Measurements from ENCODE around the gene GLDN.

GRCh38 chr15:51332206-51333147 is 9.0 kb upstream of the GLDN start:
- no peak for TF ChIP-seq TEAD4 (CRISPR knock-in tag; IDR thresholded peaks at IDR 0.05)
- no peak for TF ChIP-seq SP1 (CRISPR knock-in tag; conservative IDR thresholded peaks at IDR 0.05)
- no peak for TF ChIP-seq JUN (CRISPR knock-in tag; IDR thresholded peaks at IDR 0.05)
- no peak for TF ChIP-seq SMAD3 (CRISPR knock-in tag; IDR thresholded peaks at IDR 0.05; ENCODE audit: borderline replicate concordance)
- TF ChIP-seq CTCF (IDR thresholded peaks at IDR 0.05) = no peak
- no peak for TF ChIP-seq TCF7 (CRISPR knock-in tag; IDR thresholded peaks at IDR 0.05; ENCODE audit: low read depth)
- TF ChIP-seq MAX (CRISPR knock-in tag; IDR thresholded peaks at IDR 0.05) = no peak
- TF ChIP-seq OVOL2 (CRISPR knock-in tag; IDR thresholded peaks at IDR 0.05; ENCODE audit: borderline replicate concordance) = no peak
- no peak for TF ChIP-seq GABPB1 (CRISPR knock-in tag; IDR thresholded peaks at IDR 0.05)
- no peak for TF ChIP-seq ATF3 (CRISPR knock-in tag; conservative IDR thresholded peaks at IDR 0.05)
- no peak for TF ChIP-seq ZNF263 (CRISPR knock-in tag; IDR thresholded peaks at IDR 0.05; ENCODE audit: low read depth)
- TF ChIP-seq ZSCAN18 (CRISPR knock-in tag; IDR thresholded peaks at IDR 0.05) = no peak
- TF ChIP-seq NR3C1 (CRISPR knock-in tag; conservative IDR thresholded peaks at IDR 0.05; ENCODE audit: low read depth) = no peak
- no peak for TF ChIP-seq ZNF416 (CRISPR knock-in tag; IDR thresholded peaks at IDR 0.05)

All from WTC11 (cell line).